SK-N-SH treated with all-trans-retinoic acid at 6 μM for 48 hours (cell line): Measurements from ENCODE around the gene ADAMTS17.
"Not testable (repeated sequence)": the region's sequence is repeated elsewhere in the genome, so short reads cannot be mapped to it uniquely, and the experiment has no call there.

Experiments
- ATAC-seq: fragments of 200-7000 bp; cut with Tn5 transposase; 3 replicates; pipeline ENCODE4 v1.9.1; 2020; ENCODE audit warnings: mild to moderate bottlenecking, moderate library complexity
- ARNTL ChIP-seq: fragments of 450-650 bp; formaldehyde crosslinking; IDR thresholded peaks from 2 replicates; pipeline ENCODE4 v1.5.0; 2020; ENCODE audit warnings: low read depth, mild to moderate bottlenecking, moderate library complexity, borderline replicate concordance
- BACH2 ChIP-seq: fragments of 250-450 bp; sonication (Bioruptor Pico); IDR thresholded peaks from 2 replicates; pipeline ENCODE4 v1.9.0; 2021; ENCODE audit warnings: mild to moderate bottlenecking, borderline replicate concordance
- CSDC2 ChIP-seq: fragments of 250-450 bp; sonication (Bioruptor Pico); IDR thresholded peaks from 2 replicates; pipeline ENCODE4 v1.5.0; 2020; ENCODE audit warnings: mild to moderate bottlenecking, moderate library complexity
- ESRRG ChIP-seq: fragments of 250-450 bp; sonication (Bioruptor Pico); IDR thresholded peaks from 2 replicates; pipeline ENCODE4 v1.6.1; 2021; ENCODE audit warnings: mild to moderate bottlenecking
- GLIS3 ChIP-seq: fragments of 250-450 bp; sonication (Bioruptor Pico); IDR thresholded peaks from 2 replicates; pipeline ENCODE4 v1.5.0; 2020; ENCODE audit warnings: mild to moderate bottlenecking, moderate library complexity
- ISL1 ChIP-seq: fragments of 250-450 bp; sonication (Bioruptor Pico); IDR thresholded peaks from 2 replicates; pipeline ENCODE4 v2.1.2; 2022; ENCODE audit warnings: mild to moderate bottlenecking, moderate library complexity
- OSR1 ChIP-seq: fragments of 250-450 bp; sonication (Bioruptor Pico); IDR thresholded peaks from 2 replicates; pipeline ENCODE4 v1.8.0; 2022; ENCODE audit warnings: moderate library complexity, mild to moderate bottlenecking, inconsistent platforms
- PPARA ChIP-seq: fragments of 250-450 bp; sonication (Bioruptor Pico); IDR thresholded peaks from 2 replicates; pipeline ENCODE4 v1.5.0; 2020; ENCODE audit warnings: mild to moderate bottlenecking, borderline replicate concordance
- RARB ChIP-seq: fragments of 250-450 bp; sonication (Bioruptor Pico); IDR thresholded peaks from 2 replicates; pipeline ENCODE4 v1.8.0; 2021; ENCODE audit warnings: mild to moderate bottlenecking, moderate library complexity
- SNAI2 ChIP-seq: fragments of 250-450 bp; sonication (Bioruptor Pico); IDR thresholded peaks from 2 replicates; pipeline ENCODE4 v1.5.0; 2020; ENCODE audit warnings: mild to moderate bottlenecking, moderate library complexity
- TCF4 ChIP-seq: fragments of 250-450 bp; sonication (Bioruptor Pico); IDR thresholded peaks from 2 replicates; pipeline ENCODE4 v1.8.0; 2021; ENCODE audit warnings: mild to moderate bottlenecking, moderate library complexity, borderline replicate concordance
- TOX ChIP-seq: fragments of 250-450 bp; sonication (Bioruptor Pico); IDR thresholded peaks from 2 replicates; pipeline ENCODE4 v1.8.0; 2021; ENCODE audit warnings: mild to moderate bottlenecking, moderate library complexity, borderline replicate concordance
- ZC3H10 ChIP-seq: fragments of 250-450 bp; sonication (Bioruptor Pico); IDR thresholded peaks from 2 replicates; pipeline ENCODE4 v1.5.1; 2021; ENCODE audit warnings: mild to moderate bottlenecking, moderate library complexity
- ZFP3 ChIP-seq: fragments of 250-450 bp; sonication (Bioruptor Pico); IDR thresholded peaks from 2 replicates; pipeline ENCODE4 v1.5.0; 2020; ENCODE audit warnings: mild to moderate bottlenecking, moderate library complexity
- ZFP30 ChIP-seq: fragments of 450-650 bp; formaldehyde crosslinking; IDR thresholded peaks from 2 replicates; pipeline ENCODE4 v1.5.0; 2022; ENCODE audit warnings: mild to moderate bottlenecking, moderate library complexity
- ZNF565 ChIP-seq: fragments of 450-650 bp; formaldehyde crosslinking; conservative IDR thresholded peaks from 2 replicates; pipeline ENCODE4 v1.5.0; 2020; ENCODE audit warnings: low read depth, mild to moderate bottlenecking, moderate library complexity
- ZNF70 ChIP-seq: fragments of 450-650 bp; formaldehyde crosslinking; IDR thresholded peaks from 2 replicates; pipeline ENCODE4 v1.5.0; 2020; ENCODE audit warnings: mild to moderate bottlenecking, moderate library complexity
- ZNF8 ChIP-seq: fragments of 450-650 bp; formaldehyde crosslinking; IDR thresholded peaks from 2 replicates; pipeline ENCODE4 v1.5.0; 2020; ENCODE audit warnings: mild to moderate bottlenecking, moderate library complexity
- TF ChIP-seq, protein P1 (sequence below): fragments of 250-450 bp; sonication (Bioruptor Pico); IDR thresholded peaks from 2 replicates; pipeline ENCODE4 v1.8.0; 2020; ENCODE audit warnings: mild to moderate bottlenecking, moderate library complexity, borderline replicate concordance
- TF ChIP-seq, protein P2 (sequence below): fragments of 250-450 bp; sonication (Bioruptor Pico); IDR thresholded peaks from 2 replicates; pipeline ENCODE4 v1.5.1; 2020; ENCODE audit warnings: low read depth, mild to moderate bottlenecking, moderate library complexity
- TF ChIP-seq, protein P3 (sequence below): fragments of 250-450 bp; sonication (Bioruptor Pico); IDR thresholded peaks from 2 replicates; pipeline ENCODE4 v1.8.0; 2021; ENCODE audit warnings: low read depth, mild to moderate bottlenecking, moderate library complexity, borderline replicate concordance
- TF ChIP-seq, protein P4 (sequence below): fragments of 250-450 bp; sonication (Bioruptor Pico); IDR thresholded peaks from 2 replicates; pipeline ENCODE4 v1.5.0; 2020; ENCODE audit warnings: mild to moderate bottlenecking, moderate library complexity

The ADAMTS17 gene

DNA sequence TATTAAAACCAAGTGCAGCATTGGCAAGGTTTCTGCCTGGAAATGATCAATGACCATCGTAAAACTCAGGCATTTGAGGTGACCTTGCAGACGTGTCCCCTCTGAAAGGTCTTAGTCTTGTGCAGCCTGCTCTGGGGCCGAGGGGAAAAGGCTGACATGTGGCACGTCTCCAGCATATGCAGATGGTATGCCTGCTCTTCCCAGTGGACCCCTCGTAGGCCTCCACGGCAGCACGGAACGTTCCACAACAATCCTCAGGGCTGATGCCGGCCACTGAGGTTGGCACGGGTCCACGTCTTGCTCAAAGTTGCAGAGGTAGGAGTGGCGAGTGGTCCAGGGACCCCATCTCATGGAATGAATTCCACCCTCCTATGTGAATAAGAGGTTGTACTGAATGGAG is 361.0 kb downstream of the ADAMTS17 start:
- TF ChIP-seq ZNF70 (CRISPR knock-in tag) (no peak), PPARA (no peak), SNAI2 (CRISPR knock-in tag) (no peak), BACH2 (no peak), ISL1 (CRISPR knock-in tag) (no peak), ZNF565 (no peak), ESRRG (CRISPR knock-in tag) (no peak), ARNTL (CRISPR knock-in tag) (no peak), TCF4 (CRISPR knock-in tag) (no peak), ZFP30 (no peak), ZNF8 (CRISPR knock-in tag) (no peak), GLIS3 (CRISPR knock-in tag) (no peak), TOX (no peak), CSDC2 (CRISPR knock-in tag) (no peak), RARB (CRISPR knock-in tag) (no peak)
- TF ChIP-seq, protein P1, sequence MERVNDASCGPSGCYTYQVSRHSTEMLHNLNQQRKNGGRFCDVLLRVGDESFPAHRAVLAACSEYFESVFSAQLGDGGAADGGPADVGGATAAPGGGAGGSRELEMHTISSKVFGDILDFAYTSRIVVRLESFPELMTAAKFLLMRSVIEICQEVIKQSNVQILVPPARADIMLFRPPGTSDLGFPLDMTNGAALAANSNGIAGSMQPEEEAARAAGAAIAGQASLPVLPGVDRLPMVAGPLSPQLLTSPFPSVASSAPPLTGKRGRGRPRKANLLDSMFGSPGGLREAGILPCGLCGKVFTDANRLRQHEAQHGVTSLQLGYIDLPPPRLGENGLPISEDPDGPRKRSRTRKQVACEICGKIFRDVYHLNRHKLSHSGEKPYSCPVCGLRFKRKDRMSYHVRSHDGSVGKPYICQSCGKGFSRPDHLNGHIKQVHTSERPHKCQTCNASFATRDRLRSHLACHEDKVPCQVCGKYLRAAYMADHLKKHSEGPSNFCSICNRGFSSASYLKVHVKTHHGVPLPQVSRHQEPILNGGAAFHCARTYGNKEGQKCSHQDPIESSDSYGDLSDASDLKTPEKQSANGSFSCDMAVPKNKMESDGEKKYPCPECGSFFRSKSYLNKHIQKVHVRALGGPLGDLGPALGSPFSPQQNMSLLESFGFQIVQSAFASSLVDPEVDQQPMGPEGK (CRISPR knock-in tag), result no peak
- TF ChIP-seq, protein P2, sequence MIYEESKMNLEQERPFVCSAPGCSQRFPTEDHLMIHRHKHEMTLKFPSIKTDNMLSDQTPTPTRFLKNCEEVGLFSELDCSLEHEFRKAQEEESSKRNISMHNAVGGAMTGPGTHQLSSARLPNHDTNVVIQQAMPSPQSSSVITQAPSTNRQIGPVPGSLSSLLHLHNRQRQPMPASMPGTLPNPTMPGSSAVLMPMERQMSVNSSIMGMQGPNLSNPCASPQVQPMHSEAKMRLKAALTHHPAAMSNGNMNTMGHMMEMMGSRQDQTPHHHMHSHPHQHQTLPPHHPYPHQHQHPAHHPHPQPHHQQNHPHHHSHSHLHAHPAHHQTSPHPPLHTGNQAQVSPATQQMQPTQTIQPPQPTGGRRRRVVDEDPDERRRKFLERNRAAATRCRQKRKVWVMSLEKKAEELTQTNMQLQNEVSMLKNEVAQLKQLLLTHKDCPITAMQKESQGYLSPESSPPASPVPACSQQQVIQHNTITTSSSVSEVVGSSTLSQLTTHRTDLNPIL (CRISPR knock-in tag), result no peak
- TF ChIP-seq, all 23 proteins: peak for 0
- ATAC-seq, result no peak

DNA sequence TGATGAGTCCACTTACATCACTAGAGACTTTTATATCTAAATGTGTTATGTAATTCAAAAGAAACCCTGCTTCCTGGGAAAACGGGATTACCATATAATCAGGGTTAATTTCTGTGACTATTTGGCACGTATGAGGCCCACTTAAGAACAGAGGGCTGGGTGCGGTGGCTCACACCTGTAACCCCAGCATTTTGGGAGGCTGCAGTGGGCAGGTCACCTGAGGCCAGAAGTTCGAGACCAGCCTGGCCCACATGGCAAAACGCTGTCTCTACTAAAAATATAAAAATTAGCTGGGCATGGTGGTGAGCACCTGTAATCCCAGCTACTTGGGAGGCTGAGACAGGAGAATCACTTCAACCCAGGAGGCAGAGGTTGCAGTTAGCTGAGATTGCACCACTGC is 361.9 kb downstream of the ADAMTS17 start:
- not testable (repeated sequence) for ATAC-seq

DNA sequence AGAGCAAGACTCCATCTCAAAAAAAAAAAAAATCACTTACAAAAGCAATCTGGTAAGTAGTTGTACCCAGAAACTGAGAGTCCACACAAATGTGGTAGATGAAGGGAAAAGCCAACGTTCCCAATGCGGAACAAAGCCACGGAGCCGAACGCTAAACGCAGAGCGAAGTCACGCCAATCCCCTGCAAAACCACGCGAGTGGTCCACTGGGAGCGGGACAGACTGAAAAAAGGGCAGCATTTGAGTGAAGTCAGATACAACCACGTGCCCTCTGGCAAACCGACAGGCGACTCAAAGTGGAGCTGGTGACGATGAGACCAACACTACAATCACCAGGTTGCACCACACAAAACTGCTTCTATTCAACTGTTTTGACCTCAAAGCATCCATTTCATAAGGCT is 362.4 kb downstream of the ADAMTS17 start:
- ATAC-seq, result no peak
- TF ChIP-seq ZFP3 (CRISPR knock-in tag) (no peak), ZC3H10 (CRISPR knock-in tag) (no peak), OSR1 (CRISPR knock-in tag) (no peak), ZNF70 (CRISPR knock-in tag) (no peak), ZFP30 (no peak), GLIS3 (CRISPR knock-in tag) (no peak), BACH2 (no peak)
- TF ChIP-seq, protein P2 (CRISPR knock-in tag), result no peak
- TF ChIP-seq, protein P3, sequence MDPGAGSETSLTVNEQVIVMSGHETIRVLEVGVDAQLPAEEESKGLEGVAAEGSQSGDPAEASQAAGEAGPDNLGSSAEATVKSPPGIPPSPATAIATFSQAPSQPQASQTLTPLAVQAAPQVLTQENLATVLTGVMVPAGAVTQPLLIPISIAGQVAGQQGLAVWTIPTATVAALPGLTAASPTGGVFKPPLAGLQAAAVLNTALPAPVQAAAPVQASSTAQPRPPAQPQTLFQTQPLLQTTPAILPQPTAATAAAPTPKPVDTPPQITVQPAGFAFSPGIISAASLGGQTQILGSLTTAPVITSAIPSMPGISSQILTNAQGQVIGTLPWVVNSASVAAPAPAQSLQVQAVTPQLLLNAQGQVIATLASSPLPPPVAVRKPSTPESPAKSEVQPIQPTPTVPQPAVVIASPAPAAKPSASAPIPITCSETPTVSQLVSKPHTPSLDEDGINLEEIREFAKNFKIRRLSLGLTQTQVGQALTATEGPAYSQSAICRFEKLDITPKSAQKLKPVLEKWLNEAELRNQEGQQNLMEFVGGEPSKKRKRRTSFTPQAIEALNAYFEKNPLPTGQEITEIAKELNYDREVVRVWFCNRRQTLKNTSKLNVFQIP (CRISPR knock-in tag), result no peak

DNA sequence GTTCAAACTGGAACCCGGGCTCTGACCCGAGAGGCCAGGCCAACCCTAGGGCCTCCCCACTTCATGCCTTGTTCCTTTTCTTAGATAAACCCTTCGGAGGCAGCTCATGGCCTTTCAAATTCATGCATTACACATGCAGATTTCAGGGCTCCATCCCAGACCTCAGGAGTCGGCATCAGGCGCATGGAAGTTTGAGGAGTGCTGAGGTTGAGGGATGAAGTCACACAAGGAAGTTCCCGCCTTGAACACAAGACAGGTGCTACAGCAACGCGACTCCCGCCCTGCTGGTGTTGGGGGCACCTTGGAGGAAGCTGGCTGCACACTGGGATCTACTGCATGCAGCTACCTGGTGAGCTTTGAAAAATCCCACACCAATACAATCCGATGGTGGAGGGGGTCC is 363.3 kb downstream of the ADAMTS17 start:
- TF ChIP-seq ZFP3 (CRISPR knock-in tag) (no peak), RARB (CRISPR knock-in tag) (no peak), ARNTL (CRISPR knock-in tag) (no peak), TOX (no peak), OSR1 (CRISPR knock-in tag) (no peak)
- TF ChIP-seq, protein P4, sequence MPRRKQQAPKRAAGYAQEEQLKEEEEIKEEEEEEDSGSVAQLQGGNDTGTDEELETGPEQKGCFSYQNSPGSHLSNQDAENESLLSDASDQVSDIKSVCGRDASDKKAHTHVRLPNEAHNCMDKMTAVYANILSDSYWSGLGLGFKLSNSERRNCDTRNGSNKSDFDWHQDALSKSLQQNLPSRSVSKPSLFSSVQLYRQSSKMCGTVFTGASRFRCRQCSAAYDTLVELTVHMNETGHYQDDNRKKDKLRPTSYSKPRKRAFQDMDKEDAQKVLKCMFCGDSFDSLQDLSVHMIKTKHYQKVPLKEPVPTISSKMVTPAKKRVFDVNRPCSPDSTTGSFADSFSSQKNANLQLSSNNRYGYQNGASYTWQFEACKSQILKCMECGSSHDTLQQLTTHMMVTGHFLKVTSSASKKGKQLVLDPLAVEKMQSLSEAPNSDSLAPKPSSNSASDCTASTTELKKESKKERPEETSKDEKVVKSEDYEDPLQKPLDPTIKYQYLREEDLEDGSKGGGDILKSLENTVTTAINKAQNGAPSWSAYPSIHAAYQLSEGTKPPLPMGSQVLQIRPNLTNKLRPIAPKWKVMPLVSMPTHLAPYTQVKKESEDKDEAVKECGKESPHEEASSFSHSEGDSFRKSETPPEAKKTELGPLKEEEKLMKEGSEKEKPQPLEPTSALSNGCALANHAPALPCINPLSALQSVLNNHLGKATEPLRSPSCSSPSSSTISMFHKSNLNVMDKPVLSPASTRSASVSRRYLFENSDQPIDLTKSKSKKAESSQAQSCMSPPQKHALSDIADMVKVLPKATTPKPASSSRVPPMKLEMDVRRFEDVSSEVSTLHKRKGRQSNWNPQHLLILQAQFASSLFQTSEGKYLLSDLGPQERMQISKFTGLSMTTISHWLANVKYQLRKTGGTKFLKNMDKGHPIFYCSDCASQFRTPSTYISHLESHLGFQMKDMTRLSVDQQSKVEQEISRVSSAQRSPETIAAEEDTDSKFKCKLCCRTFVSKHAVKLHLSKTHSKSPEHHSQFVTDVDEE, result no peak
- no peak for ATAC-seq
